IPS-20b (cell line): ENCODE data around the gene RWDD4.
A peak's percentile ranks its signal among the peaks of the same experiment; 100 is the strongest.
"Not testable (repeated sequence)": the region's sequence is repeated elsewhere in the genome, so short reads cannot be mapped to it uniquely, and the experiment has no call there.

Experiments
- H3K27ac ChIP-seq: one replicate; pipeline ENCODE4 v1.5.1; 2013; ENCODE audit warnings: low read length
- H3K27me3 ChIP-seq: 2 replicates; pipeline ENCODE4 v1.6.1; 2013; ENCODE audit warnings: mild to moderate bottlenecking, low read length, inconsistent platforms; ENCODE audit not compliant: insufficient read depth
- H3K36me3 ChIP-seq: 2 replicates; pipeline ENCODE4 v1.6.1; 2013; ENCODE audit warnings: low read depth, mild to moderate bottlenecking, inconsistent platforms, low read length, moderate library complexity; ENCODE audit not compliant: insufficient read depth
- H3K4me1 ChIP-seq: 2 replicates; pipeline ENCODE4 v1.6.1; 2013; ENCODE audit warnings: mild to moderate bottlenecking, control low read depth, inconsistent platforms, low read length, moderate library complexity; ENCODE audit not compliant: insufficient read depth
- H3K4me3 ChIP-seq: 2 replicates; pipeline ENCODE4 v1.5.1; 2013; ENCODE audit warnings: mild to moderate bottlenecking, low read length, inconsistent platforms
- H3K9ac ChIP-seq: 2 replicates; pipeline ENCODE4 v1.6.1; 2013; ENCODE audit warnings: low read depth, mild to moderate bottlenecking, inconsistent platforms, low read length, moderate library complexity
- H3K9me3 ChIP-seq: 2 replicates; pipeline ENCODE4 v1.6.1; 2013; ENCODE audit warnings: mild to moderate bottlenecking, low read depth, low read length, inconsistent platforms; ENCODE audit not compliant: insufficient read depth

Gene RWDD4

GRCh38 chr4:183635321-183635720 lies 23.7 kb downstream of the RWDD4 start:
- H3K27ac ChIP-seq = no peak overlapping the region
- H3K27me3 ChIP-seq = no peaks in the 10 kb centered on the region
- peaks cover 21% of the 10 kb centered on the region for H3K4me1 ChIP-seq
- H3K36me3 ChIP-seq = no peaks in the 10 kb centered on the region
- no peaks in the 10 kb centered on the region for H3K9me3 ChIP-seq
- peak overlapping the region; percentile 26; the same call in 1 of the 2 replicates for H3K9ac ChIP-seq
- H3K4me3 ChIP-seq = no peak overlapping the region

GRCh38 chr4:183633476-183634400 lies 25.2 kb downstream of the RWDD4 start:
- no peaks in the 10 kb centered on the region for H3K9me3 ChIP-seq
- H3K27me3 ChIP-seq = no peaks in the 10 kb centered on the region
- H3K4me1 ChIP-seq = peaks cover 21% of the 10 kb centered on the region
- no peak overlapping the region for H3K27ac ChIP-seq
- H3K9ac ChIP-seq = no peak overlapping the region
- H3K4me3 ChIP-seq = no peak overlapping the region
- no peaks in the 10 kb centered on the region for H3K36me3 ChIP-seq

GRCh38 chr4:183632689-183633088 lies 26.3 kb downstream of the RWDD4 start:
- peaks cover 21% of the 10 kb centered on the region for H3K4me1 ChIP-seq
- no peaks in the 10 kb centered on the region for H3K36me3 ChIP-seq
- no peaks in the 10 kb centered on the region for H3K27me3 ChIP-seq
- H3K9ac ChIP-seq = no peak overlapping the region
- peak overlapping the region; percentile 28 for H3K27ac ChIP-seq
- no peak overlapping the region for H3K4me3 ChIP-seq
- H3K9me3 ChIP-seq = no peaks in the 10 kb centered on the region

GRCh38 chr4:183631577-183632198 lies 27.3 kb downstream of the RWDD4 start:
- H3K9ac ChIP-seq = no peak overlapping the region
- peaks cover 12% of the 10 kb centered on the region for H3K4me1 ChIP-seq
- H3K4me3 ChIP-seq = no peak overlapping the region
- H3K36me3 ChIP-seq = no peaks in the 10 kb centered on the region
- no peaks in the 10 kb centered on the region for H3K9me3 ChIP-seq
- no peak overlapping the region for H3K27ac ChIP-seq
- H3K27me3 ChIP-seq = no peaks in the 10 kb centered on the region

GRCh38 chr4:183627979-183628588 lies 30.9 kb downstream of the RWDD4 start:
- Histone ChIP-seq H3K9me3 (no peaks in the 10 kb centered on the region), H3K4me3 (no peak overlapping the region), H3K9ac (no peak overlapping the region), H3K27ac (no peak overlapping the region), H3K36me3 (no peaks in the 10 kb centered on the region), H3K27me3 (no peaks in the 10 kb centered on the region), H3K4me1 (no peaks in the 10 kb centered on the region)

- H3K27ac ChIP-seq, H3K4me3 ChIP-seq, H3K4me1 ChIP-seq, H3K27me3 ChIP-seq, H3K9me3 ChIP-seq, H3K9ac ChIP-seq, H3K36me3 ChIP-seq: not testable (repeated sequence)
Observed at GRCh38 chr4:183627286-183627685, 31.7 kb downstream of the RWDD4 start.

- H3K4me3 ChIP-seq = no peak overlapping the region
- H3K9me3 ChIP-seq = no peaks in the 10 kb centered on the region
- no peaks in the 10 kb centered on the region for H3K27me3 ChIP-seq
- H3K36me3 ChIP-seq = no peaks in the 10 kb centered on the region
- H3K4me1 ChIP-seq = no peaks in the 10 kb centered on the region
- H3K27ac ChIP-seq = no peak overlapping the region
- no peak overlapping the region for H3K9ac ChIP-seq
Observed at GRCh38 chr4:183626168-183626567, 32.8 kb downstream of the RWDD4 start.

GRCh38 chr4:183624548-183624947 lies 34.4 kb downstream of the RWDD4 start:
- H3K4me3 ChIP-seq = no peak overlapping the region
- H3K27ac ChIP-seq = no peak overlapping the region
- H3K4me1 ChIP-seq = no peaks in the 10 kb centered on the region
- no peak overlapping the region for H3K9ac ChIP-seq
- no peaks in the 10 kb centered on the region for H3K9me3 ChIP-seq
- H3K36me3 ChIP-seq = no peaks in the 10 kb centered on the region
- H3K27me3 ChIP-seq = no peaks in the 10 kb centered on the region

GRCh38 chr4:183621875-183622274 lies 37.1 kb downstream of the RWDD4 start:
- Histone ChIP-seq H3K9me3 (no peaks in the 10 kb centered on the region), H3K4me3 (no peak overlapping the region), H3K4me1 (no peaks in the 10 kb centered on the region), H3K27ac (no peak overlapping the region), H3K36me3 (no peaks in the 10 kb centered on the region), H3K27me3 (no peaks in the 10 kb centered on the region), H3K9ac (no peak overlapping the region)

- no peak overlapping the region for H3K4me3 ChIP-seq
- no peaks in the 10 kb centered on the region for H3K36me3 ChIP-seq
- H3K9me3 ChIP-seq = no peaks in the 10 kb centered on the region
- no peaks in the 10 kb centered on the region for H3K27me3 ChIP-seq
- H3K4me1 ChIP-seq = no peaks in the 10 kb centered on the region
- H3K27ac ChIP-seq = no peak overlapping the region
- no peak overlapping the region for H3K9ac ChIP-seq
Observed at GRCh38 chr4:183620421-183620820, 38.6 kb downstream of the RWDD4 start.

- no peaks in the 10 kb centered on the region for H3K36me3 ChIP-seq
- no peaks in the 10 kb centered on the region for H3K27me3 ChIP-seq
- H3K4me1 ChIP-seq = no peaks in the 10 kb centered on the region; the same call in 1 of the 2 replicates
- H3K9me3 ChIP-seq = no peaks in the 10 kb centered on the region
- no peak overlapping the region for H3K9ac ChIP-seq
- H3K27ac ChIP-seq = no peak overlapping the region
- no peak overlapping the region for H3K4me3 ChIP-seq
Observed at GRCh38 chr4:183618681-183619080, 40.3 kb downstream of the RWDD4 start.

- H3K36me3 ChIP-seq = no peaks in the 10 kb centered on the region
- H3K4me3 ChIP-seq = no peak overlapping the region
- H3K9ac ChIP-seq = no peak overlapping the region
- no peaks in the 10 kb centered on the region; the same call in 1 of the 2 replicates for H3K4me1 ChIP-seq
- H3K27me3 ChIP-seq = no peaks in the 10 kb centered on the region
- no peak overlapping the region for H3K27ac ChIP-seq
- no peaks in the 10 kb centered on the region for H3K9me3 ChIP-seq
Observed at GRCh38 chr4:183617075-183617474, 41.9 kb downstream of the RWDD4 start.
